Measurements from ENCODE around the gene UBE2D2. TPM values are rescaled to one million over a fixed set of nuclear protein-coding genes. Genes with fewer than 3 reads are reported as not detected.

The UBE2D2 gene
- total RNA-seq, 1 donor from 2014 or later = 129 TPM

- TF ChIP-seq CTCF (IDR thresholded peaks at IDR 0.05) = no peak
- DNase-seq (ENCODE audit: low spot score) = no peak
- peak overlapping the region; percentile 33 for H3K4me3 Mint-ChIP-seq (ENCODE audit: unreplicated experiment)
- H3K4me1 Mint-ChIP-seq (ENCODE audit: low read depth) = peaks cover 75% of the 10 kb centered on the region
- H3K27ac Mint-ChIP-seq (ENCODE audit: unreplicated experiment) = peak overlapping the region; percentile 92
- H3K27me3 Mint-ChIP-seq (ENCODE audit: low read depth) = no peaks in the 10 kb centered on the region
- peaks cover 9% of the 10 kb centered on the region for H3K36me3 Mint-ChIP-seq (ENCODE audit: low read depth)
- H3K9me3 Mint-ChIP-seq (ENCODE audit: low read depth) = no peaks in the 10 kb centered on the region
Measured at GRCh38 chr5:139676951-139677735, 116.0 kb downstream of the UBE2D2 start.

Other genes starting within 250 kb of the UBE2D2 start
- gene PAIP2, start 219.5 kb upstream of the UBE2D2 start, total RNA-seq = 43.8 to 53.0 TPM (median 47.9 TPM) in 3 replicates
- gene SLC23A1, start 178.0 kb upstream of the UBE2D2 start, total RNA-seq = not detected in 3 replicates
- not detected in 3 replicates for gene MZB1, start 171.4 kb upstream of the UBE2D2 start, total RNA-seq
- gene PROB1, start 166.2 kb upstream of the UBE2D2 start, total RNA-seq = 0.97 to 2.4 TPM (median 2.3 TPM) in 3 replicates
- 2.7 to 3.7 TPM (median 3.7 TPM) in 3 replicates for gene SPATA24, start 157.2 kb upstream of the UBE2D2 start, total RNA-seq
- gene DNAJC18, start 121.8 kb upstream of the UBE2D2 start, total RNA-seq = 17.4 to 27.0 TPM (median 25.6 TPM) in 3 replicates
- gene ECSCR, start 98.6 kb upstream of the UBE2D2 start, total RNA-seq = 0.62 TPM in 1 of 3 replicates, not detected in the others
- gene SMIM33, start 90.3 kb upstream of the UBE2D2 start, total RNA-seq = not detected in 3 replicates
- 26.6 to 59.2 TPM (median 58.4 TPM) in 3 replicates for gene STING1, start 78.6 kb upstream of the UBE2D2 start, total RNA-seq
- gene CXXC5, start 87.0 kb downstream of the UBE2D2 start, total RNA-seq = 144 to 193 TPM (median 145 TPM) in 3 replicates
- 0.47 to 1.5 TPM (median 0.82 TPM) in 3 replicates for gene PSD2, start 234.5 kb downstream of the UBE2D2 start, total RNA-seq